Measurements from ENCODE around the gene RNF130.
"Not testable (repeated sequence)": the region's sequence is repeated elsewhere in the genome, so short reads cannot be mapped to it uniquely, and the experiment has no call there.

RNF130 gene

GRCh38 chr5:180021900-180022299 lies 49.7 kb downstream of the RNF130 start:
- H3K4me3 ChIP-seq (ENCODE audit: low read depth, low read length) = no peak overlapping the region
- no peak for TF ChIP-seq CTCF (IDR thresholded peaks at IDR 0.05; ENCODE audit: low read depth, low read length)

DNA sequence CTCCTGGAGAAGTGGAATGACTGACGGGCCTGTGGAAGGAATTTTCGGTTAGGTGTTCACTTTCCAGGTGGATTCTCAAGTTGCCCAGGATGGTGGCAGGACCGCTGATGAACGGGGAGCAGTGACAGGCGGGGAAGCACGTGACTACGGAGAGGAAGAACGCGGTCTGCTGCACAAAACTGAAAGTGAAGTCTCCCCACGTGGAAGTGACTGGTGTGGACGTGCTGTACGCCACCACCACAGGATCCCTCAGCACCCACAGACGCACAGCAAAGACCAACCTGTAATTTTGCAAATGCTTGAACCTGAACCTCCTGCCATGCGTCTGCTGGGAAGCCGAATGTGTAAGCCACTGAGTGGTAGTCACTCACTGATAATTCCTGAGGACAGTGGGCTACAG lies 51.4 kb downstream of the RNF130 start:
- TF ChIP-seq CTCF (IDR thresholded peaks at IDR 0.05; ENCODE audit: low read depth, low read length) = no peak
- no peak overlapping the region for H3K4me3 ChIP-seq (ENCODE audit: low read depth, low read length)

DNA sequence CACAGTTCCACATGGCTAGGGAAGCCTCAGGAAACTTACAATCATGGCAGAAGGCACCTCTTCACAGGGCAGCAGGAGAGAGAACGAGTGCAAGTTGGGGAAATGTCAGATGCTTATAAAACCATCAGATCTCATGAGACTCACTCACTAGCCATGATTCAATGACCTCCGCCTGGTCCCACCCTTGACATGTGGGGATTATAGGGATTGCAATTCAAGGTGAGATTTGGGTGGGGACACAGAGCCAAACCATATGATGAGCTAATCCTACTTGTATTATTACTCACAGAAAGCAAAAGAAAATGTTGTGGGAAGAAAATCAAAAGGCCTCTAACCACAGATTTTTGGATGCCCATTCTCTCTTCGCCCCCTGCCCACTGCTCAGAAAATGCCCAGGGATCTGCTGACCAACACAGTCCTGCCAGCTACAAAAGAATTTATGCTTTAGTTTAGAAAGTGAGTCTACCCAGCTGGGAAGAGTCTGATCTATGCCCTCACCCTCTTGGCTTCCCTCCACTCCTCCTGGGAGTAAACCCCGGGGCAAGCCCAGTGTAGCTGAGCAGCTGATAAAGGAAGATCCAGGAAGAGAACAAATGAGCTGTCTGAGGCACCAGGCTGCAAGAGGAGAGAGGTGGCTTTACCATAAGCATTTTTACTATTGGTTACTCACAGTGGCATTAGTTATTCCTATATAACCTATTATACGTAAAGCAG lies 53.1 kb downstream of the RNF130 start:
- H3K4me3 ChIP-seq (ENCODE audit: low read depth, low read length) = no peak overlapping the region
- no peak for TF ChIP-seq CTCF (IDR thresholded peaks at IDR 0.05; ENCODE audit: low read depth, low read length)

GRCh38 chr5:180015523-180015922 lies 56.0 kb downstream of the RNF130 start:
- H3K4me3 ChIP-seq (ENCODE audit: low read depth, low read length) = not testable (repeated sequence)

GRCh38 chr5:180013678-180014077 lies 57.9 kb downstream of the RNF130 start:
- H3K4me3 ChIP-seq (ENCODE audit: low read depth, low read length) = no peak overlapping the region
- no peak for TF ChIP-seq CTCF (IDR thresholded peaks at IDR 0.05; ENCODE audit: low read depth, low read length)

GRCh38 chr5:180012316-180012715 lies 59.2 kb downstream of the RNF130 start:
- no peak for TF ChIP-seq CTCF (IDR thresholded peaks at IDR 0.05; ENCODE audit: low read depth, low read length)
- no peak overlapping the region for H3K4me3 ChIP-seq (ENCODE audit: low read depth, low read length)

- TF ChIP-seq CTCF (IDR thresholded peaks at IDR 0.05; ENCODE audit: low read depth, low read length) = no peak
- no peak overlapping the region for H3K4me3 ChIP-seq (ENCODE audit: low read depth, low read length)
These were observed 60.9 kb downstream of the RNF130 start for GRCh38 chr5:180010636-180011035.

DNA sequence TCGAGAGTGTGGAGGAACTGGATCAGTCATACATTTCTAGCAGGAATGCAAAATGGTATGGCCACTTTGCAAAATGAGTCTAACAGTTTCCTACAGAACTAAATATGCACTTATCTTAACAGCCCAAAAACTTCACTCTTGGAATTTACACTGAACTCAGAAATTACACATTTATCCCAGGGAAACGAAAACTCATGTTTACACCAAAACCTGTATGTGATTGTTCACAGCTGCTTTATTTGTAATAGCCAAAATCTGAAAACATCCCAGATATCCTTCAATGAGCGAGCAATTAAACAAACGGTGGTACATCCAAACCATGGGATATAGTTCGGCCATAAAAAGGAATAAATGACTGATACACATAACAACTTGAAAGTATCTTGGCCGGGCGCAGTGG lies 62.0 kb downstream of the RNF130 start:
- TF ChIP-seq CTCF (IDR thresholded peaks at IDR 0.05; ENCODE audit: low read depth, low read length) = no peak
- no peak overlapping the region for H3K4me3 ChIP-seq (ENCODE audit: low read depth, low read length)
